Measurements from ENCODE around the gene OPTN.

DNA sequence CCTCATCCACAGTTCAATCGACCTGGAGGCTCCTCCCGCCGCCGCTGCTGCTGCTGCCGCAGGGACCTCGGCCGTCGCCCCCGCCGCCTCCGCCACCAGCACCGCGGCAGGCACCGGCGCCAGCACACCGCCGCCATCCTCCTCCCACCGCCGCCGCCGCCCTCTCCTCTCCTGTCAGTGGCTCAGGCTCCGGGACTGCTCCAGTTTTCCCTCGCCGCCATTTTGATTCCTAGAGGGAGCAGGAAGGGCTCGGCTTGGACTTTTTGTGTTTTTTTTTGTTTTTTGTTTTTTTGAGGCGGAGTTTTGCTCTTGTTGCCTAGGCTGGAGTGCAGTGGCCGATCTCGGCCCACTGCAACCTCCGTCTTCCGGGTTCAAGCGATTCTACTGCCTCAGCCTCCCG is 58.4 kb downstream of the OPTN start:
- TF ChIP-seq CTCF (conservative IDR thresholded peaks at IDR 0.05) (no peak), ZFX (IDR thresholded peaks at IDR 0.05) (no peak)

Data from C4-2B (cell line).